Middle frontal gyrus (tissue), 1 donor: ENCODE data around the gene CPT1C.
A peak's percentile ranks its signal among the peaks of the same experiment; 100 is the strongest.

ENCODE experiments used
- DNase-seq: peaks from one replicate; pipeline ENCODE4 v3.0.0-alpha.2; 2015; ENCODE audit warnings: low spot score; ENCODE audit errors: extremely low spot score

CPT1C gene

DNA sequence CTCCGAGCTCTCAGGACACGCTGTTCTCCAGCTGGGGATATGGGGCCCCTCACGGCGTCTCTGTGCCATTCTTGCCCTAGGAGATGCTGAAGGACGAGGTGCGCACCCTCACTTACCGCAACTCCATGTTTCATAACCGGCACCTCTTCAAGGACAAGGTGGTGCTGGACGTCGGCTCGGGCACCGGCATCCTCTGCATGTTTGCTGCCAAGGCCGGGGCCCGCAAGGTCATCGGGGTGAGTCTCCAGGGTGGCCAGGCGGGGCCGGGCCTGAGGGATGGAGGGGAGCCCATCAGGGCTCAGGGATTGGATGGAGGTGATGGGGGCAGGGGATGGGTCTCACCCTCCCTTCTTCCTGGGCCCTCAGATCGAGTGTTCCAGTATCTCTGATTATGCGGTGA lies 9.1 kb upstream of the CPT1C start:
- no peak for DNase-seq

DNA sequence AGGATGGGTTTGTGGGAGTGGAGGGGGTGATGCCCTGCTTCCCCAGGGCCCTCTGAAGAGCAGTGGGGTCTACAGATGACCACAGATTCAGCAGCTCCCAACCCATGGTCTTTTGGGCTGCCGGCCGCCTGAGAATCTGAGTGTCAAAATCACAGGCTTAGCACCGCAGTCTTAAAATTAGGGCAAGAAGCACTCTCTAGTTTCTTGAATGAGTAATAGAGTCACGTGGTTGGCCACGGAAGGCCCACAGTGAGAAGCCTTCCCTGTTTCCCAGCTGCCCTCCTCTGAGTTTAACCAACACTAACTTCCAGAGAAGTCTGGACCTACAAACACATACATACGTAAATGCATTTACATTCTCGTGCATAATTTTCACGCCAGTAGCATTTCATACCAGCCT lies 8.6 kb upstream of the CPT1C start:
- no peak for DNase-seq

DNA sequence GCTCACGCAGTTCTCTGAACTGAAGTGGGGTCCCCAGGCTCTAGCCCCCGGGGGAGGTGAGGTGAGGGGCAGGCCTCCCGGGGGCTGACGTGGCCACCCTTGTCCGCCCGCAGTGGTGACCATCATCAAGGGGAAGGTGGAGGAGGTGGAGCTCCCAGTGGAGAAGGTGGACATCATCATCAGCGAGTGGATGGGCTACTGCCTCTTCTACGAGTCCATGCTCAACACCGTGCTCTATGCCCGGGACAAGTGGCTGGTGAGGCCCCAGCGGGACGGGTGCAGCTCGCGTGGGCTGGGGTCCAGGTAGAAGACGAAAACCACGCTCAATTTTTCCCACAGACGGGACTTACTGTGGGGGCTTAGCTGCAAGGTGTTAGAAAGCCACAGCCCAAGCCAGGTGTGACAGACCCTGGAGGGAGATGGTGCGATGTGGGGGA lies 7.1 kb upstream of the CPT1C start:
- no peak for DNase-seq

DNA sequence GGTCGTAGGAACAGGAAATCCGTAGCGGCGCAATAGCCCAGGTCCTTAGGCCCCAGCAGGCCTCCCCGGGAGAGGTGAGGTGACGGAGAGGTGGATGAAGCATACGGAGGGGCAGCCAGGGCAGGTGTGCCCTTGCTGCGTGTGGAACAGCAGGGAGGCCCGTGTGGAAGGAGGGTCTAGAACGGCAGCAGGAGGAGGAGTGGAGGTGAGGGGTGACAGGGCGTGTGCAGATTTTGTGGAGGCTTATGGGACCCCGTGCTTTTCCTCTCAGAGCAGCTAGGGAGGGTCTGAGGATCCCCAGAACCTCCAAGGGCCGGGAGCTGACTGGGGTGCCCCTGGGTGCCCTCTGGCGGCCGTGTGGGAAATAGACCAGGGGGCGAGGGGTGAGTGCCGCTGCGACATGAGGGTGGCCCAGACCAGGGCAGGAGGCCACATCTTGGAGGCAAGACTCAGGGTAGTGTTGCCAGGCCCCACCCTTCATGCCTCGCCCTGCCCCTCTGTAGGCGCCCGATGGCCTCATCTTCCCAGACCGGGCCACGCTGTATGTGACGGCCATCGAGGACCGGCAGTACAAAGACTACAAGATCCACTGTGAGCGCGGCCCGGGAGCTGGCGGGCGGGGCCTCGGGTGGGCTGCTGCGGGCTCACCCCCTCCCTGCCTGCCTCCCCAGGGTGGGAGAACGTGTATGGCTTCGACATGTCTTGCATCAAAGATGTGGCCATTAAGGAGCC lies 6.5 kb upstream of the CPT1C start:
- no peak for DNase-seq

DNA sequence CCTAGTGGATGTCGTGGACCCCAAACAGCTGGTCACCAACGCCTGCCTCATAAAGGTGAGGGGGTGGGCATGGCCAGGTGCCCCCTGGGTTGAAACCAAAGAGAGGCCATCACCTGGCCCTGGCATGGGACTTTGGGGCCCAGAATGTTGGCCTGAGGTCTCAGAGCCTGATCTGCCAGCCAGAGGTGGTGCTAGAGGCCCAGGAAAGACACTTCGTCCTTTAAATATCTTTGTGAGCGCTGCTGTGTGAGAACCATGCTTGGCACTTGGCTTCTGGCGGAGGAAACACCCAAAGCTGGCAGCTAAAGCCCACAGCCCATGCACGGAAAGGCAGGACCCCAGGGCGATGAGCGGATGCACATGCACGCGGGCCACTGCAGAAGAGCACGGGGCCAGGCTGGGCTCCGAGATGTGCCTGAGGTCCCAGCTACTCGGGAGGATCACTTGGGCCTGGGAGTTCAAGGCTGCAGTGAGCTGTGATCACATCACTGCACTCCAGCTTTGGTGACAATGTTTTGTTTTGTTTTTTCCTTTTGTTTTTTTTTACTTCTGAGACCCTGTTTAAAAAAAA lies 5.8 kb upstream of the CPT1C start:
- DNase-seq, result no peak

- no peak for DNase-seq
Measured at GRCh38 chr19:49685845-49686332, 5.0 kb upstream of the CPT1C start.

DNA sequence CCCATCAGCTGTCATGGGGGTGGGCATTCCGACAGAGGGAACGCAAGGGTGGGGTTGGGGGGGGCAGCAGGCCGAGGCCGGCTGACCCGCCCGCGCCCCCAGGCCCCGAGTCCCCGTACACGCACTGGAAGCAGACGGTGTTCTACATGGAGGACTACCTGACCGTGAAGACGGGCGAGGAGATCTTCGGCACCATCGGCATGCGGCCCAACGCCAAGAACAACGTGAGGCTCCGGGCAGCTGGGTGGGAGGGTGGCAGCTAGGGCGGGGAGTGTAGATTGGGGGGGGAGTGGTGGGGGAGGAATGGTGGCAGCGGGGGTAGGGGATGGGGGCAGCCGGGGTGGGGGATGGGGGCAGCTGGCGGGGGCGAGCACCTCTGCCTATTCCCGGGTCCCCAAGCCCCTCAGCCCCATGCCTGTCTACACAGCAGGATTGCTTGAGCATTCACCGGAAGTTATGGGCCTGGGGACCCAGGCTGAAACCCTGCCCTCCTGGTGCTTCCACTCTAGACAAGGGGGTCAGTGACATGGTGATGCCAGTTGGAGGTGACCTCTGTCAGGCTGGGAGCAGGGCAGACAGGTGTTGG lies 4.3 kb upstream of the CPT1C start:
- DNase-seq, result no peak

- DNase-seq, result no peak
Measured at GRCh38 chr19:49687150-49687549, 3.8 kb upstream of the CPT1C start.

- no peak for DNase-seq
Measured at GRCh38 chr19:49687566-49688316, 3.2 kb upstream of the CPT1C start.

- no peak for DNase-seq
Measured at GRCh38 chr19:49688531-49689132, 2.3 kb upstream of the CPT1C start.

DNA sequence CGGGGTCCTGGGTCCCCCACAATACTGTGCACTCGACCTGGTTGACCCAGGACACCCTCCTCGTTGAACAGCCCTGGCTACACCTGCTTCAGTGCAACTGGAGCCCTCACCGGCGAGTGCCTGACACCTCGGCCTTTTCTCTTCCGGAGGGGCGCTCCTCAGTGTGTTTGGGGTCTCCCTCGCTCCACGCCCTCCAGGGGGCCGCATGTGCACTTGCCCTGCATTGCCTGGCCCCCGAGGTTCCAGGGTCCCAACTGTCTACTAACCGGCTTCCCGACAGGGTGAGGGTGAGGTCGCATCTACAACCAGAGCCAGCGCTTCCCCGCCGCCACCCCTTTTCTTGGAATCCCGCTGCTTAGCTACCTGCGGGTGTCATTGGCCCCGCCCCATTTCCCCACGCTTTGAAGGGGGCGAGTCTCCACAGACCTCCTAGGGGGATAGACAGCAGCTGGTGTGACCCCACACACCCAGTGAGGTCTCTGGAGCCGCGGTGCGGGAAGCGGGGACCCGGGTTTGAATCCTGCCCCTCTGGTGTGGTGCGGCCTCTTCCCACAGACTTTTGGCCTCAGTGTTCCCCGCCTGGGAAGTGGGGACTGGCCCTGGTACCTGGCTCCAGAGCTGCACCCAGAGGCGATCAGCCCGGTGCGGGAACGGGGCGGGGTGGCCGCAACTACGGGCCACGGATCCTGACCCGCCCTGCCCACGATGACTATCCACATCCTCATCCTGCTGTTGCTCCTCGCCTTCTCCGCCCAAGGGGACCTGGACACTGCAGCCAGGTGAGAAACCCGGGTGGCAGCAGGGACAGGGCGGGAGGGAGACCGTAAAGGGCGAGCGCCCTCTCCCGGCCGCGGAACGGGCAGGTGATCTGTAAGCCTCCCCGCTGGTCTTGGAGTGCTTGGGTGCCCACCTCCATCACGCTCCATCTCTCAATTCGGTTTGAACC lies 1.5 kb upstream of the CPT1C start, which contains the start of gene ADM5:
Gene ADM5, plus strand, starts transcription at position 462 of the 946 bp plus-strand sequence. Its CDS starts 244 bp downstream, at position 706.
- no peak for DNase-seq

DNA sequence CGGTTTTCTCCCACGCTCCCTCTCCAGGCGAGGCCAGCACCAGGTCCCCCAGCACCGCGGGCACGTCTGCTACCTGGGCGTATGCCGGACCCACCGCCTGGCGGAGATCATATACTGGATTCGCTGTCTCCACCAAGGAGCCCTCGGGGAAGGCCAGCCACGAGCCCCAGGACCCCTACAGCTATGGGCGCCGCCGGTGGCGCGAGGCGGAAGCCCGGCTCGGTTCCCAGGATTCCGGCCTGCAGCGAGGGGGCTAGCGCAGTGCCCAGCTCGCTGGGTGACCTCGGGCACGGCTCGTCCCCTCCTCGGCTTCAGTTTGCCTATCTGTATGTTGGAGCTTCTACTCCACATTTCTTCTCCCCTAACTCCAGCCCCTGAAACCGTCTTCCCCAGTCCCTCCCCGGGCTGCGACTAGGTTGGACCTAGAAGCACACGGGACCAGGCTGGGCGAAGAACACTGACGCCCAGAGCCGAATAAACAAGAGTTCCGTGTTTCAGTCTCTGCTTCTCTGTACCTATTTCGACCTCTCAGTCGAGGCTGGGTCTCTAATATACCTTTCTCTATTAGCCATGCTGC lies 749 bp upstream of the CPT1C start:
- no peak for DNase-seq

- peak; percentile 73 for DNase-seq
Measured at GRCh38 chr19:49691243-49692146, 579 bp downstream of the CPT1C start.

- no peak for DNase-seq
Measured at GRCh38 chr19:49692147-49692506, 1.2 kb downstream of the CPT1C start.

DNA sequence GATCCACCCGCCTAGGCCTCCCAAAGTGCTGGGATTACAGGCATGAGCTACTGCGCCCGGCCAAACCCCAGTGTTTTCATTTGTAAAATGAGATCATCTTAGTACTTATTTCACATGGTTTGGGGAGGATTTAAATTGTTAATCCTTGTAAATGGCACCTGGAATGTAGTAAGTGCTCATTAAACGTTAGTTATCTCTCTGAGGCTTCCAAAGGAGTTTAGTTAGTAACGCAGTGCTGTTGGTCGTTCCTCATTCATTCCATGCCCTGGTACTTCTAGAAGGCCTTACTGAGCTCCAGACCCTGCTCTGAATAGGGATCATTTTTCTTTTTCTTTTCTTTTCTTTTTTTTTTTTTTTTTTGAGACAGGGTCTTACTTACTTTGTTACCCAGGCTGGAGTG lies 5.2 kb downstream of the CPT1C start:
- no peak for DNase-seq

- no peak for DNase-seq
Measured at GRCh38 chr19:49696865-49697264, 5.9 kb downstream of the CPT1C start.

DNA sequence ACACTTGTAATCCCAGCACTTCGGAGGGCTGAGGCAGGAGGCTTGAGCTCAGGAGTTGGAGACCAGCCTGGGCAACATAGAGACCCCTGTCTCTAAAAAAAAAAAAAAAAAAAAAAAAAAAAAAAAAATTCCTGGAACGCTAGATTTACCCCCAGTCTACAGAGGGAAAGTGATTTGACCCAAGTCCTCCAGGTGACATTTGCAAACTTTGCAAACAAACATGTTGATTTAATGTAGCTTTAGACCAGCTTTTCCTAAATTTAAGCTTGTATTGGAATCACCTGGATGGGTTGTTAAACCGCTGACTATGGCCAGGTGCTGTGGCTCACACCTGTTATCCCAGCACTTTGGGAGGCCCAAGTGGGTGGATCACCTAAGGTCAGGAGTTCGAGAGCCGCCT lies 8.4 kb downstream of the CPT1C start:
- DNase-seq, result no peak

DNA sequence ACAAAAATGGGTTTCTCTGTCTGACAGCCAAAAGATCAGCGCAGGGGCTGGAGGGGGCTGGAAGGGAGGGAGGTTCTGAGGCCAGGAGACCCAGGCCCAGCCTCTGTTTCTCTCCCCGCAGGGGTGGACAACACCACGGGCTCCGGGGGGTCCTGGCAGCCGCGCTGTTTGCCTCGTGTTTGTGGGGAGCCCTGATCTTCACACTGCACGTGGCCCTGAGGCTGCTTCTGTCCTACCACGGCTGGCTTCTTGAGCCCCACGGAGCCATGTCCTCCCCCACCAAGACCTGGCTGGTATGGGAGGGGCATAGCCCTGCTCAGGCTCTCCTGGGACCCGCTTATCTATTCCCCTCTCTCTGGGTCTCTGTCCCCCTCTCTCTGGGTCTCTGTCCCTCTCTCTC lies 9.6 kb downstream of the CPT1C start:
- no peak for DNase-seq

DNA sequence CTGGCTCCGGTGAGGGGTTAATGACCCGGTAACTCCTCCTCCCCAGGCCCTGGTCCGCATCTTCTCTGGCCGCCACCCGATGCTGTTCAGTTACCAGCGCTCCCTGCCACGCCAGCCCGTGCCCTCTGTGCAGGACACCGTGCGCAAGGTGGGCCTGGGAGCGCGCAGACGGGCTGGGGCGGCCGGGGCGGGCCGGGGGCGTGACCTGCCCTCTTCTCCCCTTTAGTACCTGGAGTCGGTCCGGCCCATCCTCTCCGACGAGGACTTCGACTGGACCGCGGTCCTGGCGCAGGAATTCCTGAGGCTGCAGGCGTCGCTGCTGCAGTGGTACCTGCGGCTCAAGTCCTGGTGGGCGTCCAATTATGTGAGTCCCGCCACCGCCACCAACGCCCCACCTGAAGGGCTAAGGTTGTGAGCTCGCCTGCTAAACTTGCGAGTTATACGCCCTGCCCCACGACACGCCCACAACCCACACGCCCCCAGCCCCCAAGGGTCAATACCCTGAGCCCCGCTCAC lies 10.4 kb downstream of the CPT1C start:
- DNase-seq, result no peak
